ENCODE measurements around the gene KLF3.

The KLF3 gene

GRCh38 chr4:38738940-38739803, 75.2 kb downstream of the KLF3 start:
- DNase-seq (ENCODE audit: low read depth, low spot score) = no peak

DNA sequence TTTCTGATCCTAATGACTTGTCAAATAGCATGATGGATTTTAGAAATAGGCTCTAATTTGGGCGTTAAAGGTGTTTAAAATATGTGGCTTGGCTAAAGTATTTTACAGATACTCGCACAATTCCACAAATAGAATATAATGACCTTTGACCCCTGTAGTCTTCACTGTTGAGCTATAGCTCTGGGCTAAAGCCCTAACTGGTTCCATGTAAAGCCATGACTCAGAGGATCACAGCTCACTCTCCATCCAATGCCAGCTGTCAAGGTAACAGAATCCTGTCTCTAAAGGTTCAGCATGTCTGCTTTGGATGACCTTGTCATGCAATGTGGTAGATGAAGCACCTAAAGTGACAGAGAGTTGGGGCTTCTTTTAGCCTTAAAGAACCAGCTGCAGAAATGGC, 76.3 kb downstream of the KLF3 start:
- no peak for DNase-seq (ENCODE audit: low read depth, low spot score)

GRCh38 chr4:38743866-38744265, 79.9 kb downstream of the KLF3 start:
- DNase-seq (ENCODE audit: low read depth, low spot score) = no peak

GRCh38 chr4:38745881-38746280, 81.9 kb downstream of the KLF3 start:
- DNase-seq (ENCODE audit: low read depth, low spot score) = no peak

- DNase-seq (ENCODE audit: low read depth, low spot score) = no peak
Measured at GRCh38 chr4:38747629-38748028, 83.6 kb downstream of the KLF3 start.

- no peak for DNase-seq (ENCODE audit: low read depth, low spot score)
Measured at GRCh38 chr4:38749336-38749735, 85.3 kb downstream of the KLF3 start.
